Caco-2 (cell line): Measurements from ENCODE around the gene KLF3. TPM values are rescaled to one million over a fixed set of nuclear protein-coding genes. Genes with fewer than 3 reads are reported as not detected.

Experiments
- BruUV-seq: library from RNA; stranded (reverse); fragments of 400-500 nt; replicated peaks from 2 replicates; lab custom pipeline; 2021; lab: Mats Ljungman, UMichigan
- CTCF ChIA-PET: fragments of 300-600 bp; sonication (Branson Sonifier 250); formaldehyde crosslinking; loops from one replicate; lab custom pipeline; 2022; ENCODE audit warnings: antibody characterized with exemption; lab: Charles Lee
- POLR2A ChIA-PET: fragments of 300-600 bp; sonication (Branson Sonifier 250); formaldehyde crosslinking; loops from one replicate; lab custom pipeline; 2022; ENCODE audit warnings: antibody characterized with exemption; lab: Charles Lee
- DNase-seq, 2 experiments: peaks; one replicate each; pipeline versions ENCODE4 v3.0.0 to v3.0.0-alpha.2; 2020 to 2022
- H3K27me3 ChIP-seq: replicated peaks from 2 replicates; pipeline ENCODE4 v1.6.0; 2011; ENCODE audit warnings: low read length; ENCODE audit not compliant: control insufficient read depth, insufficient read depth
- H3K36me3 ChIP-seq: 2 replicates; pipeline ENCODE4 v1.5.1; 2011; ENCODE audit warnings: low read length; ENCODE audit not compliant: control insufficient read depth, insufficient read depth
- H3K4me1 ChIP-seq: fragments of 250-450 bp; sonication (Bioruptor Pico); 2 replicates; pipeline ENCODE4 v1.5.1; 2020; ENCODE audit warnings: mild to moderate bottlenecking
- H3K4me3 ChIP-seq: 2 replicates; pipeline ENCODE4 v1.5.1; 2011; ENCODE audit warnings: low read depth, mild to moderate bottlenecking, control low read depth, low read length
- H3K9me3 ChIP-seq: fragments of 250-450 bp; sonication (Bioruptor Pico); 2 replicates; pipeline ENCODE4 v1.5.1; 2020; ENCODE audit warnings: mild to moderate bottlenecking, moderate library complexity
- H3K27ac Mint-ChIP-seq: one replicate; pipeline ENCODE4 v1.8.0; 2022; ENCODE audit warnings: mixed read lengths; ENCODE audit not compliant: unreplicated experiment
- H3K27me3 Mint-ChIP-seq: one replicate; pipeline ENCODE4 v1.8.0; 2022; ENCODE audit warnings: mixed read lengths; ENCODE audit not compliant: insufficient read depth, unreplicated experiment
- H3K36me3 Mint-ChIP-seq: one replicate; pipeline ENCODE4 v1.8.0; 2022; ENCODE audit warnings: mild to moderate bottlenecking, mixed read lengths; ENCODE audit not compliant: insufficient read depth, unreplicated experiment
- H3K4me1 Mint-ChIP-seq: one replicate; pipeline ENCODE4 v1.8.0; 2022; ENCODE audit warnings: low read depth, mixed read lengths; ENCODE audit not compliant: unreplicated experiment
- H3K4me3 Mint-ChIP-seq: one replicate; pipeline ENCODE4 v1.8.0; 2022; ENCODE audit warnings: mild to moderate bottlenecking, moderate library complexity, mixed read lengths; ENCODE audit not compliant: unreplicated experiment
- H3K9me3 Mint-ChIP-seq: one replicate; pipeline ENCODE4 v1.8.0; 2022; ENCODE audit warnings: mixed read lengths; ENCODE audit not compliant: unreplicated experiment
- CTCF ChIP-seq, 2 experiments: fragments of 200-600 bp in 1 of 2; IDR thresholded peaks; 1 replicate in 1 of 2; 2 replicates in 1 of 2; pipeline versions ENCODE4 v1.5.1 to v1.8.0; 2011 to 2022; ENCODE audit warnings: antibody characterized with exemption in 1 of 2, control low read depth in 1 of 2, inconsistent platforms in 1 of 2, low read depth in 1 of 2, low read length in 1 of 2, mild to moderate bottlenecking in 1 of 2, moderate library complexity in 1 of 2; ENCODE audit not compliant: insufficient read depth in 1 of 2, severe bottlenecking in 1 of 2, unreplicated experiment in 1 of 2
- intact Hi-C: fragments of 100-400 bp; cut with micrococcal nuclease; formaldehyde crosslinking; loops from one replicate; pipeline ENCODE4 v1.10.0; 2022; ENCODE audit not compliant: unreplicated experiment
- total RNA-seq: library from RNA; stranded (reverse); gene quantifications from 2 replicates; pipeline ENCODE4 v1.2.3, GENCODE V29; 2022

KLF3 gene
- total RNA-seq, 1 experiment from 2014 or later: 34.8 TPM

GRCh38 chr4:38676986-38677385, 13.0 kb downstream of the KLF3 start:
- Mint-ChIP-seq H3K9me3 (no peaks in the 10 kb centered on the region), H3K36me3 (peaks cover 34% of the 10 kb centered on the region), H3K4me1 (peaks cover 35% of the 10 kb centered on the region)

GRCh38 chr4:38677441-38677840, 13.4 kb downstream of the KLF3 start:
- H3K27me3 Mint-ChIP-seq: no peaks in the 10 kb centered on the region
- H3K4me3 Mint-ChIP-seq: no peak overlapping the region
- H3K9me3 ChIP-seq: no peaks in the 10 kb centered on the region
- intact Hi-C loops: no loop called here
- BruUV-seq: no TSS peak
- H3K27me3 ChIP-seq: no peaks in the 10 kb centered on the region
- no peak for DNase-seq
- H3K4me1 ChIP-seq: peaks cover 30% of the 10 kb centered on the region
- CTCF ChIA-PET: no interaction called here
- H3K27ac Mint-ChIP-seq: no peak overlapping the region
- POLR2A ChIA-PET: no interaction called here
- H3K4me1 Mint-ChIP-seq: peaks cover 30% of the 10 kb centered on the region
- no peak for TF ChIP-seq CTCF (IDR thresholded peaks at IDR 0.05; ENCODE audit: insufficient read depth in 1 of 2, low read depth in 1 of 2, low read length in 1 of 2, severe bottlenecking in 1 of 2, unreplicated experiment in 1 of 2)
- H3K36me3 ChIP-seq: peaks cover 2% of the 10 kb centered on the region
- H3K4me3 ChIP-seq: no peak overlapping the region
- H3K36me3 Mint-ChIP-seq: peaks cover 34% of the 10 kb centered on the region
- no peaks in the 10 kb centered on the region for H3K9me3 Mint-ChIP-seq

More at GRCh38 chr4:38676986-38677385, 13.0 kb downstream of the KLF3 start:
- Histone ChIP-seq H3K4me3 (no peak overlapping the region), H3K4me1 (peaks cover 35% of the 10 kb centered on the region), H3K27me3 (no peaks in the 10 kb centered on the region), H3K9me3 (no peaks in the 10 kb centered on the region), H3K36me3 (peaks cover 2% of the 10 kb centered on the region)
- H3K27ac Mint-ChIP-seq: no peak overlapping the region
- ChIA-PET POLR2A (no interaction called here), CTCF (interaction anchor here (1.0 kb wide), 2 partner anchors 357 to 497 kb away, joined by 3 to 4 read pairs; no protein-coding TSS in a partner anchor)
- no peak for DNase-seq
- TF ChIP-seq CTCF (IDR thresholded peaks at IDR 0.05; ENCODE audit: insufficient read depth in 1 of 2, low read depth in 1 of 2, low read length in 1 of 2, severe bottlenecking in 1 of 2, unreplicated experiment in 1 of 2): no peak
- H3K27me3 Mint-ChIP-seq: no peaks in the 10 kb centered on the region
- no TSS peak for BruUV-seq
- intact Hi-C loops: no loop called here
- H3K4me3 Mint-ChIP-seq: no peak overlapping the region

DNA sequence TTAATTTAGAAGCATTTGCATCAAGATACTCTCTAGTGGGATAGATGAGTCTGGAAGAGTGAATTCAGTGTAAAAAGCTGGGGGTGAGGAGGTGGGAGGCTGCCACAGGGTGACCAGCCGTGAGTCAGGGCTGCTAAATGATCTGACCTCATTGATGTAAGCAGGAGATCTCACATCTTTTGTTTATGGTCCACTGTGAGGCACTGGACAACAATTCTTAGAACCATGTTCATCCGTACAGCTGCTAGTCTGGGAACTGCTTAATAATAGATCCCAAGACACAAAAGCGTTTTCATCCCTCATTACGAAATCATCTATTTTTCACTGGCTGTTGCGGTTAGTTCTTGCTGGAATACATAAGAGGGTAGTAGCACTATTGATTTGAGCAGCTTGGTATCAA, 14.1 kb downstream of the KLF3 start:
- POLR2A ChIA-PET: no interaction called here
- Histone ChIP-seq H3K36me3 (peaks cover 2% of the 10 kb centered on the region), H3K9me3 (no peaks in the 10 kb centered on the region), H3K4me1 (peaks cover 24% of the 10 kb centered on the region), H3K27me3 (no peaks in the 10 kb centered on the region), H3K4me3 (no peak overlapping the region)
- CTCF ChIA-PET: interaction anchor here (0.7 kb wide), 1 partner anchor 236 kb away, joined by 3 read pairs; no protein-coding TSS in a partner anchor
- Mint-ChIP-seq H3K27ac (no peak overlapping the region), H3K4me1 (peaks cover 24% of the 10 kb centered on the region), H3K4me3 (no peak overlapping the region), H3K9me3 (no peaks in the 10 kb centered on the region), H3K27me3 (no peaks in the 10 kb centered on the region), H3K36me3 (peaks cover 34% of the 10 kb centered on the region)
- intact Hi-C loops: no loop called here
- TF ChIP-seq CTCF (IDR thresholded peaks at IDR 0.05; ENCODE audit: insufficient read depth in 1 of 2, low read depth in 1 of 2, low read length in 1 of 2, severe bottlenecking in 1 of 2, unreplicated experiment in 1 of 2): no peak
- BruUV-seq: no TSS peak
- no peak for DNase-seq
